ENCODE results near the gene CARD9.

CARD9 gene

GRCh38 chr9:136398286-136398685, 24.8 kb upstream of the CARD9 start:
- no peak for TF ChIP-seq CTCF (IDR thresholded peaks at IDR 0.05)

DNA sequence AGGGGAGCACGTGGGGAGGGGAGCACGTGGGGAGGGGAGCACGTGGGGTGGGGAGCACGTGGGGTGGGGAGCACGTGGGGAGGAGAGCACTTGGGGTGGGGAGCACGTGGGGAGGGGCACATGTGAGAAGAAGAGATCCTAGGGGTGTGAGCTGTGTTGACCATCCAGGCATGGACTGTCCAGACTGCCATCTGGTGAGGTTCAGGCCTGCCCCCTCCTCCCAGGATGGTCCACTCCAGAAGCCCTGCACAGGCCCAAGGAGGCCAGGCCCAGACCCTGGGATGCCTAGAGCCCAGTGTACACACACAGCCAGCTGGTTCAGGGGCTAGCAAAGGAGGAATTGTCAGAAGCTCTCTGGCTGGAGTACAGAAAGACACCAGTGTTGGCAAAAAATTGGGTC, 24.2 kb upstream of the CARD9 start:
- TF ChIP-seq CTCF (IDR thresholded peaks at IDR 0.05), result no peak

DNA sequence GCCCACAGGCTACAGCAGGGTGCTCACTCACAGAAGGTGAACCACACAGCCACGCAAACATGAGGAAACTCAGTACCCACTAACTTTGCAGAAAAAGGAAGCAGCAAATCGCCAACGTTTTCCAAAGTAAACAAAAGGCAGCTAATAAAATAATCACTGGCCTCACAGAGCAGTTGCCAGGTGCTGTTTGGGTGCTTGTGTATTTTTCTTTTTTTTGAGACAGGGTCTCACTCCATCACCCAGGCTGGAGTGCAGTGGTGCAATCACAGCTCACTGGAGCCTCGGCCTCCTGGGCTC, 22.7 kb upstream of the CARD9 start:
- TF ChIP-seq CTCF (IDR thresholded peaks at IDR 0.05), result no peak

- no peak for TF ChIP-seq CTCF (IDR thresholded peaks at IDR 0.05)
Observed at GRCh38 chr9:136395345-136396218, 22.1 kb upstream of the CARD9 start.

GRCh38 chr9:136395020-136395340, 21.5 kb upstream of the CARD9 start:
- TF ChIP-seq CTCF (IDR thresholded peaks at IDR 0.05), result no peak

GRCh38 chr9:136394312-136395019, 21.0 kb upstream of the CARD9 start:
- no peak for TF ChIP-seq CTCF (IDR thresholded peaks at IDR 0.05)

DNA sequence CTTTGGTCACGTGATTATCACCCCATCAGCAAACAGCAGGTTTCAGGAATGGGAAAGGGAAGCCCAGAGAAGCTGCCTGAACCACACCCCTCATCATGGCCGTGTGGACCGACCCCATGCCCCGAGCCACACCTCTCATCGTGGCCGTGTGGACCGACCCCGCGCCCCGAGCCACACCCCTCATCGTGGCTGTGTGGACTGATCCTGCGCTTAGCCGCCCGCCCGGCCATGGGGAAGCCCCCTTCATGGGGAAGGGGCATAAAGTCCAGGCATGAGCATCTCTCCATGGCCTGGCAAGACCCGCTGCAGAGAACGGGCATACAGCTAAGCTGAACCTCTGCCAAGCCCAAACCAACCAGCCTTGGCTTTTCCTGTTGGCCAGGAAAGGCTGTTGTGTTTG, 20.1 kb upstream of the CARD9 start:
- no peak for TF ChIP-seq CTCF (IDR thresholded peaks at IDR 0.05)
